NOMO-1 treated with DMSO at 0.1 percent for 48 hours (cell line): ENCODE data around the gene VEPH1.

ENCODE experiments used
- DNase-seq: peaks from one replicate; lab custom pipeline; 2025; ENCODE audit not compliant: unreplicated experiment; lab: John Stamatoyannopoulos, UW

The VEPH1 gene

DNA sequence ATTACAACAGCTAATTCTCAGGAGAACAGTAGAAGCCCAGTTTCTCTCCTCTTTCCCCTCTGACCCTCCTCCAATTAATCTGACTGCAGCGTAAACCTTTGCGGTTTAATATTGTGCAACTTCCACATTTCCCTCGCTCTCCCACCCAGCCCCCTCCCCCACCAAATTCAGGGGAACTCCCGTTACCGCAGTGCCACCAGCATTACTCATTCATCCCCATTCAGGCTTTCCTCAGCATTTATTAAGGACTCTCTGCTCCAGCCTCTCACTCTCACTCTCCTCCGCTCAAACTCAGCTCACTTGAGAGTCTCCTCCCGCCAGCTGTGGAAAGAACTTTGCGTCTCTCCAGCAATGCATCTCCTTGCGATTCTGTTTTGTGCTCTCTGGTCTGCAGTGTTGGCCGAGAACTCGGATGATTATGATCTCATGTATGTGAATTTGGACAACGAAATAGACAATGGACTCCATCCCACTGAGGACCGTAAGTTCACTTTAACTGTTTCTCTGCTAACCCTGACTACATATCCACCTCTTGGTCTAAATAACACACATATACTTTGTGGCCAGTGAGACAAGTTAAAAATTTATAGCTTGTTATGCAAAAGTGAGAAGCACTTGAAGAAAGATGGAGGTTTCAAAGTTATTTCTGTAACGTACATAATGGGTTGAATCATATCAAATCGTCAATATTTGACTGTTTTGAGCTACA, 66.5 kb downstream of the VEPH1 start, which contains the start of gene PTX3:
PTX3 (plus strand) TSS at position 268 of the 709 bp plus-strand sequence; CDS start at position 352, 84 bp downstream.
- DNase-seq = peak; percentile 77

DNA sequence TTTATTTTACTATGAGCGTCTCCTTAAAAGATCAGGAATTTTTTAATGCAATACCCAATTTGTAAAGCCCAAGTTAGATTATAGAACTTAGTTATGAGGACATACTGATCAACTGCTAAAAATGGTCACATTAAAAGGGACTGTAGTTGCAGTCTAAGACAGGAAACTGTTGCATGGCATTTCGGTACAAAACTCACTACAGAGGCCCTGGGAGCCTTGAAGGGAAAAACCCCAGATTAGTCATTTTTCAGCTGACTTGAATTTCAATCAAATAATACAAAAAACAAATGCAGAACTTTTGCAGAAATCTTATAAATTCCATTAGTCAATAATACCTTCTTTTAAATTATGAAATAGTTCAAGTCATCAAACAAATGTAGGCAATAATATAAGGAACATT, 73.5 kb downstream of the VEPH1 start:
- peak; percentile 67 for DNase-seq

DNA sequence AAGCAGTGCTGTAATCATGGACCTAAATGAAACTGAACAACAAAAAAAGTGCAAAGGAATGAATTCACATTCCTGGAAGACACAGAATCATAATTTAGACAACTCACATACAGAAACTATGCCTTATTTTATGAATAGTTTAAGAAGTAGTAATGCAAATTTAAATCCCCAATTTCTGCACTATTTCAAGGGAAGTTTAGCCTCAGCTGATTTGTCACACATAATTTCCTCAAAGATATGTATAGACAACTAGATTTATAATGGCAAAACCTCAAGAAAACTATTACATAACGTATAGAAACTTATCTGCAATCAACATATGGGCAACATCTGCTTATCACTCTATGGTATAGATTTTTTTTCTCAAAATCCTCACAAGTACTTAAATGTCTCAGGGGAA, 74.4 kb downstream of the VEPH1 start:
- DNase-seq = peak; percentile 86

DNA sequence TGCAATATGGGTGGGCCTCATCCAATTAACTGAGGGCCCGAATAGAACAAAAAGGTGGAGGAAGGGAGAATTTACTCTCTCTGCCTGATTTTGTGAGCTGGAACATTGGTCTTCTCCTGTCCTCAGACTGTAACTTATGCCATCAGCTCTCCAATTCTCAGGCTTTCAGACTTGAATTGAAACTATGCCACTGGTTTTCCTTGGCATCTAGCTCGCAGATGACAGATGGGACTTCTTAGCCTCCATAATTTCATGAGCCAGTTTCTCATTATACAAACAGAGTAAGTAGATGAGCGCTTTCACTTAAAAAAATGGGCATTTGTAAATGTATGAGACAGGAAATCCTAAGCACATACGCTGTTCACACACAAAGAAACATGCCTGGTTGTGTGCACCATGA, 75.3 kb downstream of the VEPH1 start:
- no peak for DNase-seq

- DNase-seq = no peak
Observed at GRCh38 chr3:157423337-157423736, 79.9 kb downstream of the VEPH1 start.

DNA sequence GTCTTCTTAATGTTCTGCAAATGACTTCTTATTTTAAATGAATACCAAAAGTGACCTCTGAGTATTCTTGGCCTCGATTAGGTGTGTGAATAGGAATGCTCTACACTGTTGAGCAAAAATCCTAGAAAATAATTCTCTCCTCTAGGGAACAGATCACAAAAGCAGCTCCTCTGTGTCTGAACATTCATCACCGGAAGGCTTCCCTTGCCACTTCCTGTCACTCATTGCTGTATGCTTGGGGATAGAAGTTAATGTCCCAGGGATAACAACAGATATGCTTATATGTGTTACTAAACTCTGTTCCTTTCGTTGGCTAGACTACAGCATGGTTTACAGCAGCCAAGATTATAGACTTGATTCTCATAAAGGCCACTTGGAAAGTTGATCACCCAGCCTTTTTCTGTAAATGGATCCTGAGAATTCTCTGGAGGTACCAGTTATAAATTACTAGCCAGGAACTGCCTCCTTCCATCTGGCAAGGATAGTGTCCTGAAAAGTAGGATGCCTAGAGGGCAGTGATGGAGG, 82.5 kb downstream of the VEPH1 start:
- DNase-seq = no peak

- DNase-seq = no peak
Observed at GRCh38 chr3:157418104-157418503, 85.1 kb downstream of the VEPH1 start.

DNA sequence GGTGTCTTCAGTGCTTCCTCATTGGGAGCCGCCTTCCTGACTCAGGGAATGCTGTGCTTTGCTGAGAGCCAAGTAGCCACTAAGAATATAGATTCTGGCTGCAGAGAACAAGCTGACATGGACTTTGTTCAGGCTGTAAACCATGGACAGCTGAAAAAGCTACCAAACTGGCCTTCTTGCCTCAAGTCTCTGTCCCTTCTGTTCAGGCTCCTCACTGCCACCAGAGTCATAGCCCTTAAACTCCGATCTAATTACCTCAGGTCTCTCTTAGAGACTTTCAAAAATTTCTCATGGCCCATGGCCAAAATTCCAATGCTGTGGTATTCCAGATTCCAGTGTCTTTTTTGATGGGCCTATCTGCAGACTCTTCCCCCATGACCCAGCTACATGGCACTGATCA, 86.0 kb downstream of the VEPH1 start:
- DNase-seq = no peak

GRCh38 chr3:157416347-157417087, 86.7 kb downstream of the VEPH1 start:
- no peak for DNase-seq

DNA sequence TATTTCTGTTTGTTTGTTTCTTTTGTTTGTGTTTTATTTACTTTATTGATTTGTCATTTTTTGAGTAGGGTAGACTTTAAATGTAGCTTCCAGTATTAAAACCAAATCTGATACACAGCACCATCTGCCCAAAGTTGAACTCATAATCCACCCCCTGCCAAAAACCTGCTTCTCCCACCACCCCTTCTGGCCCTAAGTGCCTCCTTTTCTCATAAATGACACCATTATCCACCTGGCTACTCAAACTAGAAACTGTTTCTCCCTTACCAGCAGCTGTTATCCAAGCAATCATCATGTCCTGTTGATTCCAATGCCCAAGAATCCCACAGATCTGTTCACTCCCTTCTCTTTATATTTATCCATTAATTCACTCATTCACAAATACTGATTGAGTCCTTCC, 88.4 kb downstream of the VEPH1 start:
- DNase-seq = no peak

- DNase-seq = no peak
Observed at GRCh38 chr3:157412323-157412855, 90.8 kb downstream of the VEPH1 start.

- no peak for DNase-seq
Observed at GRCh38 chr3:157410945-157411344, 92.3 kb downstream of the VEPH1 start.

DNA sequence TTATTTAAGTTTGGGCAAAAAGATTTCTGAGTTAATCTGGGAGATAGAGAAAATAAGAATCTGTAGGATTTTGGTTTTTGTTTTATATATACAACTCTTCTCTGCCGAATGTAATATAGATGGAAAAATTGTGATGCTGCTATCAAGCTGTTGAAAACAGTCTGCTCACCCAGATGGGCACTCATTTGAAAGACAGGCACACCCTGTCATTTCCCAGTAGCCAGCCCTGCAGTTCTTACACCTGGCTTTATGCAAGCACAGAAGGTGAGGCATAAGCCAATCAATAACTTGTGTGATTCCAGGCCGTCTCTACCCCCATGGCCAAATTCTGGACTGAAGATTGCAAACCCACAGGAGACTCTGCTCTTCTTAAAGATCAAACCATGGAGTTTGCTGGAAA, 93.7 kb downstream of the VEPH1 start:
- no peak for DNase-seq

DNA sequence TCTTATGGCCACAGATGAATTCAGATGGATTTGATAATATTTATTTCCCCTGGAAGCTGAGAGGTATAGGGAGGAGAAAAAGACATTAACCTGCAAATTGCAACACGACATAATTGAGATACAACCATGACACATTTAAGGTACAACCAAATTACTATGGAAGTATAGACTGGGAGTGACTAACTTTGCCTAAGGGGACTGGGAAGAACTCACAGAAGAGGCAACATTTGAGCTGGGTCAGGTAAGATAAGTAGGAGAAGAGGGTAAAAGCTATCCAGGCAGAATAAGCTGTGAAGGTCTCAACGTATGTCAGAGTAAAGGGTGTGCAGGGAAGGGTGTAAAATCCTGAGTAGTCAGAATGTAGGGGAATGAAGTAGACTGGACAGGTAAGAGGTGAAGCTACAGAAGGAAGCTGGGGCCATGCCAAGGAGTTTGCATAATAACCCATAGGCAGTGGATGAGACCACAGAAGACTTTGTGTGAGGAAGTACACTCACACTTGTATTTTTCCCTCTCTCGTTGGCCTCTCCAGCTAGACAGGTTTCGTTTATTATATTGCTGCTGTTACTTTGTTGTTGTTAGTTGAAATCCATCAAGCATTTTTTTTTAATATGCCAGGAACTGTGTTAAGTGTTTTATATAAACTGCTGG, 94.6 kb downstream of the VEPH1 start:
- peak; percentile 20 for DNase-seq

DNA sequence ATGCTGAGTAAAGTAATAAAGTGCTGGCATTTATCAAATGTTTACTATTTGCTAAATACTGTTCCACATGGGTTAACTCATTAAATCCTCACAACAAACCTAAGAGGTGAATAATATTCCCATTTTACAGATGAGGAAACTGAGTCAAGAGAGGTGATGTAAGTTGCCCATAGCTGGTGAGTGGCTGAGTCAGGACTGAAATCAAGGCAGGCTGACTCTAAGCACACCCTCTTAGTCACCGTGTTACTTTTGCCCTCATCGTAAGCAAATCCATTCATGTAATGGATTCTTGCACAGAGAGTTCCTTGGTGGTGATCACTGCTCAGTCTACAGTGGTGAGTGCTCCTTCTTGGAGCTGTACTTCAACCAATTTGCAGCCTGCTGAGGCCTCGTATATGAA, 95.4 kb downstream of the VEPH1 start:
- no peak for DNase-seq

DNA sequence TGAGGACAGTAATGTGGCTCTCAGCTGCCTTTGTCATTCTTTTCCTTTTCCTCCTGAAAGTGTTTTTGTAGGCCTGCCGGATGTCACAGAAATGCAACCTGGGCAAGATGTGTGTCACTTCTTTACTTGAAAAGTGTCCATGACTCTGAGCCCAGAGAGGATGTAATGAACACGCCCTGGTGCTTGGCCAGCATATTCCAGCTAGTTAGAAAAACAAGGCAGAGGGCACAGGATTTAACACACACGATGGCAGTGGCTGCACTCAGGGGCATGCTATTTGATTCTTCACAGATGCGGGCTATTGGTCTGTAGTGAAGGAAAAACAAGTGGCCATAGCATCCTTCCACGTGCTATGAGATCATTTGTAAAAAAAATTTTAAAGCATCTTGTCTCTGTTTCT, 96.8 kb downstream of the VEPH1 start:
- no peak for DNase-seq

- no peak for DNase-seq
Observed at GRCh38 chr3:157405457-157405856, 97.8 kb downstream of the VEPH1 start.

GRCh38 chr3:157404381-157404780, 98.8 kb downstream of the VEPH1 start:
- no peak for DNase-seq

GRCh38 chr3:157398598-157398997, 104.6 kb downstream of the VEPH1 start:
- no peak for DNase-seq

GRCh38 chr3:157394411-157394810, 108.8 kb downstream of the VEPH1 start:
- no peak for DNase-seq

DNA sequence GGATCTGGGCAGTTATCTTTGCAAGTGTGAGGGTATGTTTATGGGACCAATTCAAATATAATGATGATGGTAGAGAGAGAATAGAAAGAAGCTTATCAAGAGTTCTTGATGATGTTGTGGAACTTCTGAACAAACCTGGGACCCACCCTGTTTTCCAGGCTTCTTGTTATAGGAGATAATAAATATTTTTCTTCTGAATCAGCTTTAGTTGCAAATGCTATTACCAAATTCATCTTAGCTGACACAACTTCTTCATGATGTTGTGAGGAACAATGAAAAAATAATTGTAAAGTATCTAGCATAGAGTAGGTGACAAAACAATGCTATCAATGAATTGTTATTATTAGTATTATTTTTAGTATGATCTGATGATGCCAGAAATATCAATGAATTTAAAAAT, 110.1 kb downstream of the VEPH1 start:
- DNase-seq = no peak

GRCh38 chr3:157392104-157392503, 111.1 kb downstream of the VEPH1 start:
- no peak for DNase-seq
